GM18498 (cell line): ENCODE results near the gene ASB15.
"Not testable (repeated sequence)": the region's sequence is repeated elsewhere in the genome, so short reads cannot be mapped to it uniquely, and the experiment has no call there.

Experiments
- ATAC-seq: cut with Tn5 transposase; IDR thresholded peaks from one replicate; pipeline ENCODE4 v1.9.1; 2021; ENCODE audit warnings: mild to moderate bottlenecking, moderate library complexity; ENCODE audit not compliant: unreplicated experiment

Gene ASB15

GRCh38 chr7:123634011-123634573, 32.5 kb downstream of the ASB15 start:
- ATAC-seq, result not testable (repeated sequence)

DNA sequence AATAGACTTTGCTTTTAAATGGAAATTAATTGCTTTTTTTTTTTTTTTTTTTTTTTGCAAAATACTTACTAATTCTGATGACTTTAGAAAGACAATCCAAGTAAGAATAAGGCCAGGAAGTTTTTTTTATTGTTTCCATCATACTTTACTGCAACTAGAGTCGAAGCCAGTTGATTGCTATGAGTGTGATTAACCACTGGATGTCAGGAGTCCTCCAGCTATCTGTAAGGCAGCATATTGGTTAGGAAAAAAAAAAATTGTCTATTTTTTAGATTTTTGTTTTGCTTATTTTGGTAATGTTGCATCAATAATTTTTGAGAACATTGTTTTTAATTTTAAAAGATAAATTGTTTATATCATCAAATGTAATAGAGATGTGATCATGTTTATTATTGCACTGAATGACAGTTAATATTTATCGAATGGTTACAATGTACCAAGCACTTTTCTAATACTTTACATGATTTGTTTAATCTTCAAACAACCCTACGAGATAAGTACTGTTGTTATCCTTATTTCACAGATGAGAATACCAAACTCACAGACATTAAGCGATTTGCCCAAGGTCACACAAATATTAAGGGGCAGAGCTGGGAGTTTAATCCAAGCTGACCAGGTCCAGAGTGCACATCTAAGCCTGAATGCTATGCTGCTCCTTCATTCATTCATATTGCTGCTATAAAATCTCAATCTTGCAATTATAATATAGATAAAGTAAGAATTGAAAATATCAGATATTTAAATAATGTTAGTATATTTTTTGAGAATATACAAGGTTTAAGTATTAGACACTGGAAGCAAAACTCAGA, 34.1 kb downstream of the ASB15 start:
- ATAC-seq, result no peak

- no peak for ATAC-seq
Measured at GRCh38 chr7:123637203-123637602, 35.6 kb downstream of the ASB15 start.

DNA sequence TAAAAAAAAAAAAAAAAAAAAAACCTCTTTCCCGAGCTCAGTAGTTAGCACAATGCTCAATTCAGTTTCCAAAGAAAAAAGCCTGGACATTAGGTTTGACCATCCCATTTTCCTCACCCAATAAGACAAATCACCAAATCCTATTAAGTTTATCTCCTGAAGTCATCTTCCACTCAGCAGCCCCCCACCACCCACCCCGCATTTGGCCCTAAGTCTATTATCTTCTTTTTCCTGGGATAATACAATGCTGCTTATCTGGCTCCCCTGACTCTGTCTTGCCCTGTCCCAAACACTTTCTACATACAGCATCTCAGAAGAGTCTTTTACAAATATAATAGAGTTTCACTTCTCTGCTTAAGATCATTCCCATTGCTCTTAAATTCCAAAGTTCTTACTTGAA, 36.3 kb downstream of the ASB15 start:
- no peak for ATAC-seq

GRCh38 chr7:123639631-123640030, 38.0 kb downstream of the ASB15 start:
- ATAC-seq, result no peak

- no peak for ATAC-seq
Measured at GRCh38 chr7:123640583-123640982, 39.0 kb downstream of the ASB15 start.

DNA sequence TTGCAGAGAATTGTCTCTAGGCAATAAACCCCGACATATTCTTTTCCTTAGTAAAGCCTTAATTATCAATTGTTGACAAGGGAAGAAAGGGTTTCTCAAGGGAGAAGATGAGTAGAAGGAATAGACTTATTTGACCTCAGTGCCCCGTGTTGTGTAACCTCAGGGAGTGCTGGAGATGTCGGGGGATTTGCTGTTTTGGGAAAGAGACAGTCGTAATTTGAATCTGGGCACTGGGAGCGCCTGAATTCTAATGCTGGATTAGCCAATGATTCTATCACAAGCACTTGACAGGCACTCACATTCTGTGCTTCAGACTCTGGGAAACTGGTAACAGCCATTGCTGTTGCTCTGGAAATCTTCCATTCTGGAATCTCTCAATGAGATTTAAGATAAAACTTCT, 40.3 kb downstream of the ASB15 start:
- ATAC-seq, result no peak

GRCh38 chr7:123643495-123644441, 42.1 kb downstream of the ASB15 start:
- no peak for ATAC-seq

DNA sequence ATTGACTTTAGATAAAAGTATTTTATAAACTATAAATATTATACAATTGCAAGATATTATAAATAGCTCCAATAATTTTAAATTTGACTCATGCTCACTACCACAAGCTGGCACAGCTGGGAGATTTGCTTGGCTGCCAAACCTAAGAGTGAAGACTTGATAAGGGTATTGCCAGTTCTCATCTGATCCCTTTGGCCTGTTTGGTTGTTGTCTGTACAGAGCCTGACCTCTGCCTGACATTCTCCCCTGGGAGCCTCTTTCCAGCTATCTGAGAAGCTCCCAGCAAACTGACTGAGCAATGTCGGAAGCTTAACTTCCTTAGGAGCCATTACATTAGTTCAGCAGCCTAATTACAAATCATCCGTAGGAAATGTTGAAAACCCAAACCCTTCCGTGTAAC, 43.9 kb downstream of the ASB15 start:
- no peak for ATAC-seq

- ATAC-seq, result no peak
Measured at GRCh38 chr7:123647106-123647730, 45.6 kb downstream of the ASB15 start.

DNA sequence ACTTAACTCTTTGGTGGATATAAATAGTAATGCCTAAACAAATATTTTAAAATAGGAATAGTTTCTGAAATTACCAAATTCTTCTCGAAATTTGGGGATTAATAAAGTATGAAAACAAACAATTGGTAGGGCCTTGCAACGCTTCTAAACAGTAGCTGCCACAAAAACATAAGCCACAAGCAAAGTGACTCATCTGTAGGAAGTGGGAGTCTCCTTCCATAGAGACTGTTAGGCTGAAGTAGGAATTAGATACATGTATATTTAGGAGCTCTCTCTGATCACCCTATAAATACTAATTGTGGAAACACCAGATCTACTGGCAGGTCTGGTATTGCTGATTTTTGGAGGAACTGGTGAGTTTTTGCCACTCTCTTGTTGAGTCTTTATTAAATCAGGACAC, 48.3 kb downstream of the ASB15 start:
- ATAC-seq, result no peak

GRCh38 chr7:123650595-123650994, 49.0 kb downstream of the ASB15 start:
- no peak for ATAC-seq

GRCh38 chr7:123652406-123652805, 50.8 kb downstream of the ASB15 start:
- ATAC-seq, result no peak

DNA sequence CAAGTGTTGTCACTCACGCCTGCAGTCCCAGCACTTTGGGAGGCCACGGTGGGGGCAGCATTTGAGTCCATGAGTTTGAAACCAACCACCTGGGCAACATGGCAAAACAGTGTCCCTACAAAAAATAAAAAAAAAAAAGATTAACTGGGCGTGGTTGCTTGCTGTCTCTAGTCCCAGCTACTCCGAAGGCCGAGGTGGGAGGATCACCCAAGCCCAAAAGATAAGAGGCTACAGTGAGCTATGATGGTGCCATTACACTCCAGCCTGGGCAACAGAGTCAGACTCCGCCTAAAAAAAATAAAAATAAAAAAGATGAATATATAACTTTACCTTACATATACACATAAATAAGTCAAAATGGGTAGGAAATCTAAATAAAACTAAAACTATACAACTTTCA, 51.5 kb downstream of the ASB15 start:
- no peak for ATAC-seq

- ATAC-seq, result no peak
Measured at GRCh38 chr7:123655614-123656013, 54.0 kb downstream of the ASB15 start, which contains the start of gene LMOD2. LMOD2 (plus strand) TSS chr7:123655866; CDS start chr7:123655964, 98 bp downstream.

- ATAC-seq, result no peak
Measured at GRCh38 chr7:123656544-123657303, 55.1 kb downstream of the ASB15 start.

DNA sequence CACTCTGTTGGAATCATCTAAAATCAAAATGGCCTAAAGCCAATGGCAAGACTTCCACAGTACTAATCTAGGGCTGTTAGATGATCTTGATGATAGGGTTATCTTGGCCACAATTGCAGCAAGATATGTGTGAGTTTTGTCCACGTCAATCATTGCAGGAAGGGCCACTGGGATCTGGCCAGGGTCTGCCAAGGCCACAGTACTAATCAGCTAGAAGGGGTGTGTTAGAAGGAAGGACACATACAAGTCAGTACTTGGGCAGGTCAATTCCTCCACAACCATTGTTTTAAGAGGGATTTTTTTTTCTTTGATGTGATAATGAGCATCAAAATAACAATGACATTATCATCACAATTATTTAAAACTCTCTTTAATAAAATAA, 55.7 kb downstream of the ASB15 start:
- ATAC-seq, result no peak

DNA sequence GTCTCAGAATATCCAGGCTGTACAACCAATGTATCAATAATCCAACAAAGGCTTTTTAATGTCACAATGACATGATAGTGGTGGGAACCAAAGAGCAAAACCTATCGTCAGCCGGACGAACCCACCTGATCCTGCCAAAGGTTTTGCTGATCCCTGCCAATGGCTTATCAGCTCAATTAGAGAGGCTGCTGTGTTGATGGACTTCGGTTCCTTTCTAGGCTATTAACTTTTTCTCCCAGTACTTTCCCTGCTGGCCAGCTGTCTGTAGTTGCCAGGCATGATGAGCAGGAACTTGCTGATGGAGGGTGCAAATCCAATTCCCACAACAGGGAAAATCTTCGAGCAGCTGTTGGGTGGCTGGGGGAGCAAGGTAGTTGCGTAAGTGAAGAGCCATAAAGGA, 56.4 kb downstream of the ASB15 start:
- ATAC-seq, result no peak

DNA sequence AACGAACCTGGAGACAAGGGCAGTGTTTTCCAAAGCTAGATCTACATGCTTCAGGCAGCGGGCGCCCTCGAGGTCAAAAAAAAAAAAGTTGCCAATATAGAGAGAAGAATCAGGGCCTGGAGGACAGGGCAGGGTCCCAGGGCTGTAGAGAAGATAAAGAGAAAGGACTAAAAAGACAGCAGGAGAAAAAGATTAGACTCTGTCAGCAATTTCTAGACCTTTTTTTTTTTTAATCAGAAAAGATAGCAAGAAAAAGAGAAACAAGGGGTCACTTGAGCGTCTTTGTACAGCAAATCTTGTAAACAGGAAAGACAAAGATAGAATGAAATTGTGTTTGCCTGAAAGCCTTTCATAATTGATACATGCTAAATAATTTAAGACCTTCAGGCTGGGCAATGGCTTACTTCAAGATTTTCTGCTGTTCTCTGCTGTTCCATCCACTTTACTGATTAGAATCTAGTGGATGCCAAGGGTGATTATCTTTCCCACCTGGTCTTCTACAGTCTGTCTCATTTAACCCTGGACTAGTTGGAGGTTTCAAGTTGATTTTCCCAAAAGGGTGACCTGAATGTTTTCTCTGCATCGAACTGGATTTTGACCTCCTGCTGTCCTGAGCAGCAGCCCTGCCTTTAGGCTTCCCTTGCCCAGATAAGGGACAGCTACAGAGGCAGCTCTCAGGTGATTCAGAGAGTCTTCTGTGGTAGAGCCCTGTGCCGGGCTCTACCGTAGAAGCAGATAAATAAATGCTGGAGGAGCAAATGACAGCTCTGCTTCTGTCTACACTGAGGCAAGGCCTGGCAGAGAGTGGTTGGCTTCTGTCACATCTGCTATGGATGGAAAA, 59.1 kb downstream of the ASB15 start:
- ATAC-seq, result no peak
